ENCODE results near the gene C1QTNF2.

C1QTNF2 gene

GRCh38 chr5:160369990-160370712 is at the start of gene C1QTNF2:
Gene C1QTNF2, minus strand, starts transcription at chr5:160370626. Its CDS starts 15,615 bp downstream, at chr5:160355011.
- TF ChIP-seq CTCF (IDR thresholded peaks at IDR 0.05; ENCODE audit: low read depth, low read length), result no peak
- H3K4me3 ChIP-seq (ENCODE audit: low read depth, low read length), result peak within 1 kb of the TSS; percentile 63

- H3K4me3 ChIP-seq (ENCODE audit: low read depth, low read length), result no peak overlapping the region
- no peak for TF ChIP-seq CTCF (IDR thresholded peaks at IDR 0.05; ENCODE audit: low read depth, low read length)
Measured at GRCh38 chr5:160420331-160420610, 49.8 kb upstream of the C1QTNF2 start.

GRCh38 chr5:160419458-160420330 is 49.3 kb upstream of the C1QTNF2 start:
- TF ChIP-seq CTCF (IDR thresholded peaks at IDR 0.05; ENCODE audit: low read depth, low read length), result no peak
- H3K4me3 ChIP-seq (ENCODE audit: low read depth, low read length), result peak overlapping the region; percentile 94

GRCh38 chr5:160418561-160419457 is 48.4 kb upstream of the C1QTNF2 start, which contains the start of gene SLU7:
Gene SLU7, minus strand, starts transcription at chr5:160419081. Its CDS starts 3,787 bp downstream, at chr5:160415294.
- peak within 1 kb of the TSS; percentile 94 for H3K4me3 ChIP-seq (ENCODE audit: low read depth, low read length)
- TF ChIP-seq CTCF (IDR thresholded peaks at IDR 0.05; ENCODE audit: low read depth, low read length), result no peak

- H3K4me3 ChIP-seq (ENCODE audit: low read depth, low read length), result peak within 1 kb of the TSS; percentile 89
- TF ChIP-seq CTCF (IDR thresholded peaks at IDR 0.05; ENCODE audit: low read depth, low read length), result no peak
Measured at GRCh38 chr5:160399402-160400353, 29.3 kb upstream of the C1QTNF2 start, which contains the start of gene FAM200C. Gene FAM200C, minus strand, starts transcription at chr5:160400054. Its CDS starts 4,564 bp downstream, at chr5:160395490.

GRCh38 chr5:160398806-160399205 is 28.4 kb upstream of the C1QTNF2 start:
- H3K4me3 ChIP-seq (ENCODE audit: low read depth, low read length), result peak overlapping the region; percentile 89
- no peak for TF ChIP-seq CTCF (IDR thresholded peaks at IDR 0.05; ENCODE audit: low read depth, low read length)

All from WI38 (cell line).